Fibroblast of lung (primary cell): ENCODE measurements around the gene CRTC1. TPM values are rescaled to one million over a fixed set of nuclear protein-coding genes. Genes with fewer than 3 reads are reported as not detected.

Experiments used
- DNase-seq, 2 donors: peaks; one replicate each; pipeline versions ENCODE4 v3.0.0 to v3.0.0-alpha.2; 2010; ENCODE audit warnings: low read depth in 2 of 2
- H2AFZ ChIP-seq: 2 replicates; pipeline ENCODE4 v1.5.1; 2012; ENCODE audit warnings: low read length, control low read depth, inconsistent platforms
- H3K27ac ChIP-seq: 2 replicates; pipeline ENCODE4 v1.5.1; 2011; ENCODE audit warnings: low read length, control low read depth; ENCODE audit not compliant: insufficient read depth
- H3K27me3 ChIP-seq: 2 replicates; pipeline ENCODE4 v1.5.1; 2011; ENCODE audit warnings: mild to moderate bottlenecking, low read length; ENCODE audit not compliant: control insufficient read depth, insufficient read depth
- H3K36me3 ChIP-seq: 2 replicates; pipeline ENCODE4 v1.5.1; 2011; ENCODE audit warnings: low read length; ENCODE audit not compliant: control insufficient read depth, insufficient read depth
- H3K4me1 ChIP-seq: 2 replicates; pipeline ENCODE4 v1.5.1; 2011; ENCODE audit warnings: low read length; ENCODE audit not compliant: control insufficient read depth, insufficient read depth; ENCODE audit errors: extremely low read depth
- H3K4me2 ChIP-seq: 2 replicates; pipeline ENCODE4 v1.5.1; 2011; ENCODE audit warnings: low read length, control low read depth; ENCODE audit not compliant: insufficient read depth; ENCODE audit errors: extremely low read depth
- H3K4me3 ChIP-seq, 4 experiments: fragments of 200-600 bp in 1 of 4; sonication (generic) in 1 of 4; replicated peaks in 1 of 4; 2 replicates each; pipeline ENCODE4 v1.5.1; 2011 to 2016; ENCODE audit warnings: low read length in 4 of 4, low read depth in 3 of 4, mild to moderate bottlenecking in 3 of 4, control low read depth in 2 of 4, inconsistent platforms in 1 of 4, mixed read lengths in 1 of 4; ENCODE audit not compliant: insufficient read depth in 1 of 4; ENCODE audit errors: control extremely low read depth in 1 of 4
- H3K79me2 ChIP-seq: 2 replicates; pipeline ENCODE4 v1.5.1; 2012; ENCODE audit warnings: mild to moderate bottlenecking, low read length, inconsistent platforms; ENCODE audit not compliant: control insufficient read depth, insufficient read depth
- H3K9ac ChIP-seq: 2 replicates; pipeline ENCODE4 v1.5.1; 2011; ENCODE audit warnings: mild to moderate bottlenecking, low read length, control low read depth; ENCODE audit not compliant: insufficient read depth
- H3K9me3 ChIP-seq: 2 replicates; pipeline ENCODE4 v1.5.1; 2012; ENCODE audit warnings: low read depth, low read length; ENCODE audit not compliant: control insufficient read depth, insufficient read depth
- H4K20me1 ChIP-seq: 2 replicates; pipeline ENCODE4 v1.5.1; 2011; ENCODE audit warnings: low read length; ENCODE audit not compliant: control insufficient read depth, insufficient read depth; ENCODE audit errors: extremely low read depth
- CTCF ChIP-seq, 2 donors: IDR thresholded peaks in 1 of 2; conservative IDR thresholded peaks in 1 of 2; 1 replicate in 1 of 2; 2 replicates in 1 of 2; pipeline ENCODE4 v1.5.1; 2011 to 2012; ENCODE audit warnings: low read length in 2 of 2, control low read depth in 1 of 2, inconsistent platforms in 1 of 2, low read depth in 1 of 2, mild to moderate bottlenecking in 1 of 2
- EZH2 ChIP-seq: IDR thresholded peaks from 2 replicates; pipeline ENCODE4 v1.5.1; 2012; ENCODE audit warnings: low read length, control low read depth, mild to moderate bottlenecking; ENCODE audit errors: missing control alignments
- polyA plus RNA-seq, 2 donors: library from polyadenylated mRNA; depleted of rRNA in 1 of 2; stranded (reverse) in 1 of 2; unstranded in 1 of 2; fragments of >200 nt; gene quantifications; 2 replicates each; pipeline ENCODE4 v1.2.1, GENCODE V29; 2011 to 2012; ENCODE audit warnings: missing spikeins in 1 of 2
- total RNA-seq: library from RNA; depleted of rRNA; stranded (reverse); fragments of >200 nt; gene quantifications from 2 replicates; pipeline ENCODE4 v1.2.1, GENCODE V29; 2014

Gene CRTC1
- total and polyA plus RNA-seq, 2 donors (not counting 1 experiment from before 2014, with no cell fraction given) = 1.2 to 2.0 TPM

GRCh38 chr19:18749362-18750231 lies 66.1 kb downstream of the CRTC1 start:
- H3K9me3 ChIP-seq = no peaks in the 10 kb centered on the region
- H3K36me3 ChIP-seq = no peaks in the 10 kb centered on the region
- H2AFZ ChIP-seq = no peak overlapping the region
- no peaks in the 10 kb centered on the region for H3K79me2 ChIP-seq
- no peaks in the 10 kb centered on the region for H4K20me1 ChIP-seq
- no peak overlapping the region for H3K4me2 ChIP-seq
- DNase-seq = peak in 1 of 2 donors; percentile 9
- H3K4me3 ChIP-seq = no peak overlapping the region
- no peaks in the 10 kb centered on the region for H3K27me3 ChIP-seq
- no peak for TF ChIP-seq EZH2
- TF ChIP-seq CTCF (conservative IDR thresholded peaks at IDR 0.05 in 1 of 2, IDR thresholded peaks at IDR 0.05 in 1 of 2; ENCODE audit: low read depth in 1 of 2, low read length in 2 of 2) = no peak
- no peak overlapping the region for H3K9ac ChIP-seq
- H3K4me1 ChIP-seq = no peaks in the 10 kb centered on the region
- H3K27ac ChIP-seq = no peak overlapping the region

GRCh38 chr19:18750295-18750970 lies 67.0 kb downstream of the CRTC1 start:
- no peak overlapping the region for H3K27ac ChIP-seq
- H2AFZ ChIP-seq = no peak overlapping the region
- H3K79me2 ChIP-seq = no peaks in the 10 kb centered on the region
- H3K4me3 ChIP-seq = no peak overlapping the region
- no peaks in the 10 kb centered on the region for H3K9me3 ChIP-seq
- TF ChIP-seq EZH2 (no peak), CTCF (conservative IDR thresholded peaks at IDR 0.05 in 1 of 2, IDR thresholded peaks at IDR 0.05 in 1 of 2; ENCODE audit: low read depth in 1 of 2, low read length in 2 of 2) (no peak)
- H4K20me1 ChIP-seq = no peaks in the 10 kb centered on the region
- no peak overlapping the region for H3K4me2 ChIP-seq
- H3K36me3 ChIP-seq = no peaks in the 10 kb centered on the region
- H3K4me1 ChIP-seq = no peaks in the 10 kb centered on the region
- DNase-seq = no peak
- H3K9ac ChIP-seq = no peak overlapping the region
- no peaks in the 10 kb centered on the region for H3K27me3 ChIP-seq

- no peak overlapping the region for H3K27ac ChIP-seq
- no peaks in the 10 kb centered on the region for H3K4me1 ChIP-seq
- no peaks in the 10 kb centered on the region for H4K20me1 ChIP-seq
- no peaks in the 10 kb centered on the region for H3K36me3 ChIP-seq
- H3K4me3 ChIP-seq = no peak overlapping the region
- H3K4me2 ChIP-seq = no peak overlapping the region
- no peak overlapping the region for H3K9ac ChIP-seq
- H2AFZ ChIP-seq = no peak overlapping the region
- no peaks in the 10 kb centered on the region for H3K79me2 ChIP-seq
- H3K27me3 ChIP-seq = no peaks in the 10 kb centered on the region
- no peaks in the 10 kb centered on the region for H3K9me3 ChIP-seq
- TF ChIP-seq CTCF (conservative IDR thresholded peaks at IDR 0.05 in 1 of 2, IDR thresholded peaks at IDR 0.05 in 1 of 2; ENCODE audit: low read depth in 1 of 2, low read length in 2 of 2) = no peak
- no peak for TF ChIP-seq EZH2
- no peak for DNase-seq
These were observed 68.1 kb downstream of the CRTC1 start for GRCh38 chr19:18751571-18751970.
